HG02571 (cell line): ENCODE measurements around the gene CFL1.
"Not testable (repeated sequence)": the region's sequence is repeated elsewhere in the genome, so short reads cannot be mapped to it uniquely, and the experiment has no call there.

ENCODE experiments used
- ATAC-seq: cut with Tn5 transposase; IDR thresholded peaks from one replicate; pipeline ENCODE4 v1.9.1; 2021; ENCODE audit warnings: mild to moderate bottlenecking, moderate library complexity; ENCODE audit not compliant: unreplicated experiment

The CFL1 gene

DNA sequence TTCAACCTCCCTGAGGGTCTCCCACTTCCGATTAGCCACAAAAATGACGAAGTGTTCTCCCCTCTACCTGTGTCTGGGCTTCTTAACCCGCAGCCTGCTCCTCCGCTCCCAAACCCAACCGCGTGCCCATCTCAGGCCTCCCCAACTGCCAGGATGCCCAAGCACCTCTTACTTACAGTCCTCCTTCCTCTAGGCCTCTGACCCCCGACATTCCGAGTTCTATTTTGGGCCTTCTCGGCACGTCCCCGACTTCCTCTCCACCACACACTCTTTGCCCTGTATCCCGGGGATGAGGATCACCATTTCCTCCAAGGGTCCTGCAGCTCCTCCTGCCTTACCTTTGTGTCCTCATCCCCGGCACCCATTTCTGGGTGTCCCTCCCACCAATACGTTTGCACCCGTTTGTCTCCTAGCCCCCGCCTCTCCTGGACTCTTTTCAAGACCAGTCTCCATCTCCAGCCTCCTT is 1.9 kb upstream of the CFL1 start:
- ATAC-seq: no peak

DNA sequence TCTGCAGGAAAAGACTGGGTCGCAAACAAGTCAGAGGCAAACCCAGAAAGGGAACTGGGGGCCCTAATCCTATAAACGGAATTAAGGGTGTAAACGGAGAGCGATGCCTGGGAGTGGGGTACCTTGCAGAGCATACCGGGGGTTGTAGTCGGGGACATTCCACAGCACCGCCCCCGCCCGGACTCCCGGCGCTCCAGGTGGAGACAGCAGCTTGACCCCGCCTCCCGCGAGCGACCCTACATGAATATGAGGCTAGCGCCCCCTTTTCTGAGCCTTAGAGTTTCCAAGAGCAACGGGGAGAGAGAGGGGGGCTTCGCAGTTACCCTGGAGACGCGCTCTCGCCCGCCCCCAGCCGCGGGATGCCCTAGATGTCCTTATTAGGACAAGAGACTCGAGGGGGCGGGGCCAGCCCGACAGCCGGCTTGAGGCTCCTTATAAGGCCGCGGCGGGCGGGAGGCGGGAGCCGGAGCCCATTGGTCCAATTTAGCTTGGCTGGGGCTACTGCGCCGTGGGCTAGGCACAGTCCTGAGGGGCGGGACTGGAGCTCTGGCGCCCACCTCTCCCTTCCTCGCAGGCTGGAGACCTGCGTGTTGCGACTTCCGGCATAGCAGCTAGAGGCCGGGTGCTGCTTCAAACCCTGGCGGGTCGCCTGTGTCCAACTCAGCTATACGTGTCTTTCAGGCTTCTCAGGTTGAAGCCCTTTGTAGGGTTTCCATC is 1.3 kb upstream of the CFL1 start:
- ATAC-seq: peak; percentile 51

DNA sequence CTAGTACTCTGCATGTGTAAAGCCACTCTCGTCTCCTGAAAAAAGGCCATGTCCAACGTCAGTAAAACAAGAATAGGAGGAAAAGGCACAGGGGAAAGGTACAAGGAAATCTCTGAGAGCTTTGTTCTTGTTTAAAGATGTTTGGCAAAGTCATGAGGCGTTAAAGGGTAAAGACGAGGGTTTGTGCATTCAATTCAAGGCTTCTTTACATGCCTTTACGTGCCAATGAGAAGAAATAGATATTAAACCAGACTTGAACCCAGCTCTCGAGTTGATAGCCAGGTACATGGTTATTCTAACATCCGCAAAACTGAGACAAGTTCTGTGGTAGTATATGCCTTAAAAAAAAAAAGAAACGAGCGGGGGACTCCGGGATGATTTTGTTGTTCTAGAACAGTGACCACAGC is 704 bp upstream of the CFL1 start:
- ATAC-seq: no peak

DNA sequence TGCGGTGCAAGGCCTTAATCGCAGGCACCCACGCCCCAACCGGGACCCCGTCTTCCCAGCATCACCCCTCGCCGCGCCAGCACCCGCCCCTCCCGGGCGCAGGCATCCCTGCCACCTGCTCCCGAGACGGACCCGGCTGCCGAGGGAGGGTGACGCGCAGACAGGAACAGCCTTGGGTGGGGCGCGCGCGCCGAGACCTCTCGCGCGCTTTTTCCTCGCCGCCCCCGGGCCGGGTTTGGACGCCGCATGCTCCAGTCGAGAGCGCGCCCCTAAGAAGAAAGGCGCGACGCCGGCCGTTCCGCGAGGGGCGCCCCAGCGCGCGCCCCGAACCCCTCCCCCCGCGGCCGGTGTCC is 504 bp downstream of the CFL1 start:
- ATAC-seq: peak; percentile 2

DNA sequence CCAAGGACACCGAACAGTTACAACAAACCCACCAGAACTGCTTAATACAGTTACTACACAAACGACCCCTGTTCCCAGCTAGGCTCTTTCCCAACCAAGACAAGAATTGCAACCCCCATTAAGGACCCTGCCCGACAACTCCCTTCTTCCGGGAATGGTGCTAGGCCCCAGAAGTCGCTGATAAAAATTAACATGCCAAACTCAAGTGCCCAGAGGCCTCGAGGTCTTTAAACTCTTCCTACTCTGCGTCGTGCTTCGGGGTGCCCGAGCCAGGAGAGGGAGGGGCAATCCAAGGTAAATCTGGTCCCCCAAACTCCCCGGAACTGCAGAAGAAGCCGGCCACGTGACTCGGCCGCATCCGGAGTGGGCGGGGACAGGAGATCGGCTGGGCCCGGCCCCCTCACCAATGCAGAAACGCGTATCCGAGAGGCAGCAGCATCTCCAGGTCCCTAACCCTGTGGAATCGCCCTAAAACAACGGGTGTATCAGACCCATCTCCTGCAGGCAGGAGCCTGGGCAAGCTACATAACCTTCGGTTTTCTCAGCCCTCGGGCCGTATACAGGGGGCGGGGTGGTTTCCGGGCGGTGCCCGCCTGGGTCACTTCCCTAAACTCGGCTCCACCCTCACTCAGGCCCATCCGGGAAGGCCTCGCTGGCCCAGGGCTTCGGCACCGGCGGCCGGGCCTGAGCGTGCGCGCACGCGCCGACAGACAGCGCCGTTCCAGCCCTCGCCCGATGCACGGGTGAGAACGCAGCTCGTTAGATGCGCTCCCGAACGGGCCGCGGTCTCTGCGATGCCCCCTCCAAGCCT is 1.1 kb downstream of the CFL1 start:
- peak; percentile 26 for ATAC-seq

DNA sequence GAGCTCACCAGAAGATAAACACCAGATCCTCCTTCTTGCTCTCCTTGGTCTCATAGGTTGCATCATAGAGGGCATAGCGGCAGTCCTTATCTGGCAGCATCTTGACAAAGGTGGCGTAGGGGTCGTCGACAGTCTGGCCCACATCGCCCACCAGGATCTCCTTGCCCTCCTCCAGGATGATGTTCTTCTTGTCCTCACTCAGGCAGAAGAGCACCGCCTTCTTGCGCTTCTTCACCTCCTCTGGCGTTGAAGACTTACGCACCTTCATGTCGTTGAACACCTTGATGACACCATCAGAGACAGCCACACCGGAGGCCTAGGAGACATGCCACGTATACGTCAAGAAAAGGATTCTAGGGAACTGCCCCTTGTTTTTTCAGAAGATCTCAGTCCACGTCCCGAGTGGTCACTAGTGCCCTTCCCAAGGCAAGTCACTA is 2.0 kb downstream of the CFL1 start:
- ATAC-seq: no peak

DNA sequence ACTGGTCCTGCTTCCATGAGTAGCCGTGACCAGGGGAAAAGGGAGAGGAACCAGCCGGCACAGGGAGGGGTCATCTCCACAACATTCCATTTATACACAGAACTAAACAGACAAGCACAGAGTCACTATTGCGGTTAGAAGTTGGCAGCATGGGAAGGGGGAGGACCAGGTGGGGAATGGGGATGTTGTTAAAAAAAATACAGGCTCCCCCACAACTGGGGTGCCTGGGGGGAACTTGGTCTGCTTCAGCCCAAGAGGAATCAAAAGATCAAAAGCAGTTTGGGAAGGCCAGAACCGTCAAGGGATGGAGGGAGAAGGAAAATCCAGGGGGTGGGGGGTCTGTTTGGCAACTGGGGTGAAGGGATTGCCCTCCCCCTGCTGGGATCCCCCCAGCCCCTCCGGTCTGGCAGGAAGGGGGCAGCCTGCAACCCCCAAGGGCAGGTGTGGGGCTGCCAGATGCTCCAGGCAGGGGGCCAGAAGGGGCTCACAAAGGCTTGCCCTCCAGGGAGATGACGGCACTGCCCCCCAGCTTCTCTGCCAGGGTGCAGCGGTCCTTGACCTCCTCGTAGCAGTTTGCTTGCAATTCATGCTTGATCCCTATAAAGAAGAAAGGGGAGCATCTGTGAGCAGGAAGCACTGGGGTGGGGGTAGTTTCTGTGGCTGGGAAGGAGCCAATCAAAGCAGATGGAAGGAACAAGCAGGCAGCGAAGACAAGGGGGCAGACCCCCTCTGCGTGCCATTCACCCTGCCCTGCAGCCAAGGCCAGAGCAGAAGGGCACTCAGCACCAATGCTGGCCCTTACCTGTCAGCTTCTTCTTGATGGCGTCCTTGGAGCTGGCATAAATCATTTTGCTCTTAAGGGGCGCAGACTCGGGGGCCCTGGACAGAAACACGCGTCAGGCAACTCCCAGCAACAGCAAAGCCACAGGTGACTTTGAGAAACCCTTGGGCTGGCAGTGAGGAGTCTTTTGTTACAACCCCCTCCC is 2.8 kb downstream of the CFL1 start:
- ATAC-seq: no peak

DNA sequence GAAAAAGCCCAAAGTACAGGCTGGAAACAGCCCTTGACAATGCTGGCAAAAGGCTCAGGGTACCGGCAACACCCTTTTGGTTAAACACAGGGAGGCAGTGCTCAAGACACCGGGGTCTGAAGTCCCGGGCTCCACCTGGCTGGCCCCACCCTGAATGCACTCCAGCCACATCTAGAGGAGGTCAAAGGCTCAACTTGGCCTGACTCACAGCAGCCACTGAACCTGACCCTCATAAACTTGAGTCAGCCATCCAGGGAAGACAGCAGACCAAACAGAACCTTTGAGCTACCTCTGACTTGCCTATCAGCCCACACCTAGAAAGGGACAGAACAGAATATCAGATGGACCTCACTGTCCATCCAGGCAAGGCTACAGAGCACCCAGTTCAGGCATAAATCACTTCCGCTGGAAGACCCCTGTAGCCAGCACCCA is 3.8 kb downstream of the CFL1 start:
- no peak for ATAC-seq

DNA sequence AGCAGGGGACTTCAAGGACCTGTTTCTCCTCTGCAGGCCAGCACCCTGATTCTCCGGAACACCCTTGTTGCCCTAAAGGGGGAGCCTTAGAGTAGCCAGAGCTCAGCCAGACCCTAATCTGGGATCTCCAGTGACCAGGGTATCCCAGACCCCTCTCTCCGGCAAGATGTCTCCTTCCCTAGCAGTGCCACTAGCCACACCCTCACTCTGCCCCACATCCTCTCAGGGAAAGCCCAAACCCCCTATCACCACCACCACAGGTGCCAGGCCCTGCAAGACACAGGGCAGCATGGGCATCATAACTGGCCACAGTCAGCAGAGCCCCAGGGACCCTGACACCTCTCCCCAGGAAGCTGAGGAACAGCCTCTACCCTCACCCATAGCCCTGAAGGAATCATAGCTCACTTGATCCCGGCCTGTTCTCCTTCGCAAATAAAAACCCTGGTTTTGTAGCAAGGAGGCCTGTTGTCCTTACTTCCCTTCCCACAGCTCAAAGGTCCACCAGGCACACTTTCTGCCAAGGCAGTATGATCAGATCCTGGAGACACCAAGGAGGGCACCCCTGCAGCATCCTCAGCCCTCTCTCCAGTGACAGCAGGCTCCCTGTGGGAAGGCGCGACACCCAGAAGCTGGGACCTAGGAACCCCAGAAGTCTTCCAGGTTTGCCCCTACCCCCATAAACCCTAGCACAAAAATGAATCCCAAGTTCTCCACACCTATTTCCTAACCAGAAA is 4.6 kb downstream of the CFL1 start:
- ATAC-seq: no peak

DNA sequence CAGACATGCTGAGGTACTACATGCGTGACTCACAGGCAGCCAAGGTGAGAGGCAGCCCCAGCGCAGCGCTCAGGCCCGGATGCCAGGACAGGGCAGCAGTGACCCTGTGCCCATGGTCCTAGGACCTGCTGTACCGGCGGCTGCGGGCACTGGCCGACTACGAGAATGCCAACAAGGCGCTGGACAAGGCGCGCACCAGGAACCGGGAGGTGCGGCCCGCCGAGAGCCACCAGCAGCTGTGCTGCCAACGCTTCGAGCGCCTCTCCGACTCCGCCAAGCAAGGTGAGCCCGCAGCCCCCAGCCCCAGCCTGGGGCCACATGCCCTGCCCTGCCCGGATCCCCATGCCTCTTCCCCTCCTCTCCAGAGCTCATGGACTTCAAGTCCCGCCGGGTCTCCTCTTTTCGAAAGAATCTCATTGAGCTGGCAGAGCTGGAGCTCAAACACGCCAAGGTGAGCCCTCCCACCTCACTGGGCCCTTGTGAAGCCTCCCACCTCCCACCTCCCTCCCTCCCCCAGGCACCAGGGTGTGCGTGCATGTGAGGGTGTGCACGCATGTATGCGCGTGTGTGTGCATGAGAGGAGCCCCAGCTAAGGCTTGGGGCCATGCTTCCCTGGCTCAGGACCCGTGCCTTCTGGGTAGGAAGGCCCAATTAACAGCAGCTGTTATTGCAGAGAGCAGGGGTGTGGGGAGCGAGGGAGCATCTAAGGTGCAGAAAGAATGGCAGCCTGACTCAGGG is 5.3 kb downstream of the CFL1 start:
- ATAC-seq: no peak

DNA sequence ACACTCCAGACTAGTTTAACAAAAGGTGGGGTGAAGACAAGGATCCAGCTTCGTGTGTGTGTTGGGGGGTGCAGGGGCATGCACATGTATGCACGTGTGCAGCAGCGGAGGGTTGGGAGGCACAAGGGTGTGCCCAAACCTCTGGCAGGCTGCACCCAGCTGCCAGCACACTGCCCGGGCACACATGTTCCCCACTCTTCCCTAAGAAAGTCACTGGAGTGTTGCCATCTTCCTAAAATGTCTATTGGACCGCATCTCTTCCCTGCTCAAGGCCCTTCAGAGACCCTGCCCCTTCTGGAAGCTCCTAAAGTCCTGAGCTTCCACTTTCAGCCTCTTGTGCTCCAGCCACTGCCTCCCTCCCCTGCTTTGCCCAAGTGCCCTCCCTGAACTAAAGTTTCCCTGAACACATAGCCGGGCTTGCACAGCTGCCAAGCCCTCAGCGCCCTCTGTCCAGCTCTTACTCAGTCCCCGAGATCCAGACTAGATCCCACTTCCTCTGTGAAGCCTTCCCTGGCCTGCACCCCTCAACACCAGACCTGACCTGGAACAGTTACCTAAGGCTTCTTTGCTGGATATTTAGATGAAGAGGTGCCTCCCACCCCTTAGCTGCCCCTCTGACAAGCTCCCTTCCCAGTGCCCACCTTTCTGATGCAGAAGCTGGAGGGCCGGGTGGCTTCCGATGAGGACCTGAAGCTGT is 6.0 kb downstream of the CFL1 start:
- ATAC-seq: no peak

DNA sequence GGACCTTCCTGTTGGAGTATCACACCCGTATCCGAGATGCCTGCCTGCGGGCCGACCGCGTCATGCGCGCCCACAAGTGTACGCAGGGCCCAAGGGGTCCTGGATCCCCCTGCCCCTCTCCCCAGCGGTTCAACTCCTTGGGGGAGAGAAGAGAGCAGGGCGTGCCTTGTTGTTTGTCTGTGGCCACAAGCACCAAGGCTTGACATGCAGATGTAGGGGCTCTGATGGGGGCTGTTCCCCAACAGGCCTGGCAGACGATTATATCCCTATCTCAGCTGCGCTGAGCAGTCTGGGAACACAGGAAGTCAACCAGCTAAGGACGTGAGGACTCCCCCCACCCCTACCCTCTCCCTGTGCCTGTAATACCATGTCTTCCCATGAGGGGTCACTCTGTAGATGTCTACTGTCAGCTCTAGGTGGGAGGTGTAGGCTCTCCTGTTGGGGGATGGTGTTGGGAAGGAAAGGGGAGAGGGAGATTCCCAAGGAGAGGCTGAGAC is 6.8 kb downstream of the CFL1 start:
- ATAC-seq: no peak

DNA sequence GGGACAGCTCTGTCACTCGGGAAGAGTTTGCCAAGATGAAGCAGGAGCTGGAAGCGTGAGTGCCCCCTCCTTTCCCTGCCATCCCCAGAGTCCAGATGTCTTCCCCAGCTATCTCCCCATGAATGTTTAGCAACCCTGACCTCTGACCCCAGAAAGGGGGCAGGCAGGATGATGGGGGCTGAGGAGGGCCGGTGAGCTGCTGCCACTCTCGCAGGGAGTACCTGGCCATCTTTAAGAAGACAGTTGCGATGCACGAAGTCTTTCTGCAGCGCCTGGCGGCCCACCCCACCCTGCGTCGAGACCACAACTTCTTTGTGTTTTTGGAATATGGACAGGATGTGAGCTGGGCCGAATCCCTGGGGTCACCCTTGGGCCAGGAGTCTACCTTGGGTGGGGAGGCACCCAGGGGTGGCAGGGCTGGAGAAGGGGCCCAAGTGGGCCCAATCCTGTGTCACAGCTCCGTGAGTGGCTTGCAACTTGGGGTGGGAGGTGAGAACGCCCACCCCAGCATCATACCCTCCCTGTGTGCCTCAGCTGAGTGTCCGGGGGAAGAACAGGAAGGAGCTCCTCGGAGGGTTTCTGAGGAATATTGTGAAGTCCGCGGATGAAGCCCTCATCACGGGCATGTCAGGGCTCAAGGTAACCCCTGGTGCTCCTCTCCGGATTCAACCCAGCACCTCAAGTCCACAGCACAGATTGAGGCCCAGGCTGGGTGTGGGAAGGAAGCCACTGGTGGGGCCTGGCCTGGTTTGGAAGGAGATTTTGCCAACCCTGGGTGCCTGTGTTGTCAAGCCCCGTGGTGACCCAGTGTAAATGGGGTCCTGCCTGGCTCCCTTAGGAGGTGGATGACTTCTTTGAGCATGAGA is 7.5 kb downstream of the CFL1 start:
- no peak for ATAC-seq

DNA sequence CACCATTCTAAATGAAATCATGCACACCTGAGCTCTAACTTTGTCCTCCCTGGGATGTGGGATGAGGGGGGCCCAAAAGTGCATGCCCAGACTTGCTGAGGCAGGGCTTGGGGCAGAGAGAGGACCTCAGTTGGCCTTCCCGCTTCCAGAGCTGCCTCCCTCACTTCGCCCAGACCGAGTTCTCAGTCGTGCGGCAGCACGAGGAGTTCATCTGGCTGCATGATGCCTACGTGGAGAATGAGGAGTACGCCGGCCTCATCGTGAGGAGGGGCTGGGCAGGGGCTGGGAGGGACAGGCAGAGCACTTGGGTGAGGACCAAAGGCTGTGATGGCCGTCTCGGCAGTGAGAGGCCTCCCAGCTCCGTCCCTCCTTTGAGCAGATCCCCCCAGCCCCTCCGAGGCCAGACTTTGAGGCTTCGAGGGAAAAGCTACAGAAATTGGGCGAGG is 8.2 kb downstream of the CFL1 start:
- no peak for ATAC-seq

DNA sequence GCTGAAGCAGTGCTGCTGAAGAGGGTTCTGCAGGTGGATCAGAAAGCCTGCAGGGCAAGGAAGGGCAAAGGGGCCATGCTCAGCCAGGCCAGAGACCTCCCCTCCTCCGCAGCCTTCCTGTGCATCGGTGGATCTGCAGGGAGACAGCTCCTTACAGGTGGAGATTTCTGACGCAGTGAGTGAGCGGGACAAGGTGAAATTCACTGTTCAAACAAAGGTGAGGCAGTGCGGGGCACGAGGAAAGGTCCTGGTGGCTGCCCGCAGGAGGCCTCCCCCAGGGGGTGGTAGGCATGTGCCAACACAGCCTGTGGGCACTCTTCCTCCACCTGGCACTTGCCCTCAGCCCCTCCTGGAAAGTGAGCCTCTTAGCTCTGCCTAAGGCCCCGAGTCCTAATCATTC is 8.6 kb downstream of the CFL1 start:
- ATAC-seq: no peak

DNA sequence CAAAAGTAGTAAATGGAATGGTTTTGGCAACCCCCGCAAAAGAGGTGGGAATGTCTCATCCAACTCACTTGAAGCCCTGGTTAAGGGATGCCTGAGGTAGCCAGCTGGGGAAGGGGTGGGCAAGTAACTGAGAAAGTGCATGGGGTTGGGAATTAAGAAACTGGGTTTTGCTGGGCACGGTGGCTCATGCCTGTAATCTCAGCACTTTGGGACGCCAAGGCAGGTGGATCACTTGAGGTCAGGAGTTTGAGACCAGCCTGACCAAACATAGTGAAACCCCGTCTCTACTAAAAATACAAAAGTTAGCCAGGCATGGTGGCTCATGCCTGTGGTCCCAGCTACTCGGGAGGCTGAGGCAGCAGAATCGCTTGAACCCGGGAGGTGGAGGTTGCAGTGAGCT is 9.3 kb downstream of the CFL1 start:
- not testable (repeated sequence) for ATAC-seq

DNA sequence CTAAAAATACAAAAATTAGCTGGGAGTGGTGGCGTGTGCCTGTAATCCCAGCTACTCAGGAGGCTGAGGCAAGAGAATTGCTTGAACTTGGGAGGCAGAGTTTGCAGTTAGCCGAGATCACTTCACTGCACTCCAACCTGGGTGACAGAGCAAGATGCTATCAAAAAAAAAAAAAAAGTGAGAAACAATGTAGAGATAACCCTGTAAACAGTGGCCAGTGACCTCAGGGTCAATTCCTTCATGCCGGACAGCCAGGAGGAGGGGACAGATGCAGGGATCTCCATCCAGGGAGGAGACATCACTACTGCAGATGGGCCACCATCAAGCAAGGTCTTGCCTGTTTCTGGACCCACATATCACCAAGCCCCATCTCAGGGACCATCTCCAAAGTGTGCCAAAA is 10.2 kb downstream of the CFL1 start:
- ATAC-seq: no peak
